Left cardiac atrium (tissue), 4 donors: ENCODE results near the gene SFXN3. TPM values are rescaled to one million over a fixed set of nuclear protein-coding genes. Genes with fewer than 3 reads are reported as not detected.
A peak's percentile ranks its signal among the peaks of the same experiment; 100 is the strongest.

Source experiments
- ATAC-seq, 2 donors: fragments of 200-7000 bp; cut with Tn5 transposase; one replicate each; pipeline ENCODE4 v1.9.1; 2020; ENCODE audit warnings: mild to moderate bottlenecking in 2 of 2, moderate library complexity in 2 of 2
- DNase-seq: peaks from one replicate; pipeline ENCODE4 v3.0.0-alpha.2; 2020
- intact Hi-C, 2 donors: fragments of 100-400 bp; cut with DNase I; formaldehyde crosslinking; loops; one replicate each; pipeline versions ENCODE4 v1.14.1 to v1.15.1; 2022 to 2023
- total RNA-seq, 2 donors: library from RNA; stranded (reverse); fragmentation: NEBNext Ultra II Directional; extraction: Animal tissue kit (Norgen Biotek cat#: 25700); gene quantifications; one replicate each; pipeline ENCODE4 v1.2.1, GENCODE V29; 2021
- donor health status: DM: no; HTN: yes; CAD: no.
- donor health status: DM: no; HTN: yes; CAD: no; lungs with severe emphysema.
- donor health status: DM: yes; HTN: yes; CAD: no.
- donor health status: Dilated cardiomyopathy.

The SFXN3 gene
- total RNA-seq, 2 donors from 2014 or later: 22.8 to 28.9 TPM

DNA sequence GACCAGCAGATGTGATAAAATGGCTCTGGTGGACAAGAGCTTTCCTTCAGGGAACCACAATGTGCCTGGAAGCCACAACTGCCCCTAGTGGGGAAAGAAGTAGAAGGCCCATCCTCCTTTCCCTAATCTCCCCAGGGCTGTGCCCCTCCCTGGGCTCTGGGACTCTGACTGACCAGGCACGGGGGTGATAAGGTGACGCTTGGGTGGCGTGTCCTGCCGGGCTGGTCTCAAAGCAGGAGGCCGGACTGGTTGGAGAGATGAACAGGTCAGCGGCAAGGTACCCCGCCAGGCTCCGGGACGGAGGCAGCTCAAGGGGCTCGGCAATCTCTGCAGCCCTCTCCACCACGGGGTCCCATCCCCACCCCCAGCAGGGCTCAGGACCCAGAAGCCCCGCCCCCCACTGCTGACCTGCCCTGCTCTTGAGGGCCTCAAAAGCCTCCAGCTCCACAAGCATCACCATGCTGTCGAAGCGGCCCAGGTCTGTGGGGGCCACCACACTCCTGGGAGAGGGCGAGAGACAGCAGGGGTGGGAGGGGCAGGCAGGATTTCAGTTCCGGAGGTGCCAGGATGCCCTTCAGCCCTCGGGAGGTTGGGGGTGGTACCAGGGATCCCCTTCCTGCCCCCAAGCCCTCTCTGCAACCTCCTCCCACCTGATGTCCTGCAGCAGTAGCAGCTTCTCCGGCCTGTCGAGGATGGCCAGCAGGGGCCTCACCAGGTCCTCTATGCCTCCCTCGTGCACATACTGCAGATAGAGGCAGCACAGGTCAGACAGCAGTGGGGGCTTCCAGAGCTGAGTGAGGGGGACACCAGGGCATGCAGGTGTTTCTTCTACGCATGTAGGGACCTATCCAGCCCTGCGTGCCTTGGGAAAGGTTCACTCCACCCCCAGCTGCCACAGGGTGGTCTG lies 19.3 kb upstream of the SFXN3 start:
- ATAC-seq (no peak), DNase-seq (peak; percentile 29)
- intact Hi-C loops: loop anchor here in 1 of 2 donors (2.0 kb wide), 1 partner anchor 43 kb away; the partner anchor contains the start of gene SEMA4G

DNA sequence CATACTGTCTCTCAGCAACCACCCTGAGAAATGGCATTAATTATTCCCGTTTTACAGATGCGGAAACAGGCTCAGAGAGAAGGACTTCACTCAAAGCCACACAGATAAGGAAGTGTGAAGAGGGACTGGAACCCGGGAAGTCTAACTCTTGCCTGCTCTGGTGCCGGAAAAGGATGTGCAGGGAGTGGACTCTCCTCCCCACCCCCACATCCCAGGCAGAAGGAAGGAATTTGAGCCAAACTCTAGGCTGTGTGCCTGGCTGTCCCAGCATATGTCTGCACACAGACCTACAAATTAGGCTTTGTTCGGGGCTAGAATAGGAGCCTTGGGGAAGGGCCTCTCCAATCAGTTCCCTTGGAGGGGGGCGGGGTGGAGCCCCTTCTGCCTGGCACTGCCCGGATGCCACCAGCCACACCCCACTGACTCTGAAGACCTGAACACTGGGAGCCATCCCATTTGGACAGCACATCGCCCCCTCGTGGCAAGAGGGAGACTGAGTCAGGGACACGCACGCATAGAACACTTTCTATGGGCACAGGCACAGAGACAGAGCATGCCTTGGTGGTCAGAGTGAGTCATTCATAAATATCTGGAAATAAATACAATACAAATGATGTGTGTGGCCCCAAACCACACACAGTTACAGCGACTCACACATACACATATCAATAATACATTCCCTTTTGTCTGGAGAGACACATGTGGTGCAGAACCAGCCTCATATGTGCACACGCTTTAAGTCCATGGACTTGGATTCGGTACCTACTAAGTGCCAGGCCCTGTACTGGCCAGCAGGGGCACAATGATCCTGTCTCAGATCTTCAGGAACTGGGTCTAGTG lies 18.3 kb upstream of the SFXN3 start:
- DNase-seq (peak; percentile 91), ATAC-seq (peak; percentile 87 to 88)
- intact Hi-C loops: loop anchor here in 1 of 2 donors (1.0 to 2.0 kb wide), 2 partner anchors 15 to 44 kb away; partner anchors contain the start of gene SEMA4G

DNA sequence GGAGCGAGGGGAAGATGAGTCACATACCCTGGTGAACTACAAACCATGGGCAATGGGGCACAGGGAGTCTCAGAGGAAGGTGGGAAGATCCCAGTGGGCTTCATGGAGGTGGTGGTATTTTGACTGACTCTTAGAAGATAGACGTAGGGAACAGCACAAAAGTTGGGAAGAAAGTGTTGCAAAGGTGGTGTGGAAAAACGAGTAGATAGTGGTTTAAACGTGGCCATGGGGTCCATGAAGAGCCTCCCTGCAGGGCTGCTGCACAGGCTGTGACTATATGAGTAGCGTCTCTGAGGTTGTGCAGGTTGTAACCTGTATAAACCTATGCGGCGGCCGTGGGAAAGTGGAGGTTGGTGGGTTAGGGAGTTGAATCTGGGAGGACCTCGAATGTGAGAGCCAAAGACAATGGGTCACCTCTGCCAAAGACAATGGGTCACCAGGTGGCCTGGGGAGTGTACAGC lies 17.6 kb upstream of the SFXN3 start:
- intact Hi-C loops: loop anchor here in 1 of 2 donors (1.0 to 2.0 kb wide), 2 partner anchors 16 to 45 kb away; partner anchors contain the start of gene SEMA4G
- ATAC-seq: no peak
- DNase-seq: no peak

DNA sequence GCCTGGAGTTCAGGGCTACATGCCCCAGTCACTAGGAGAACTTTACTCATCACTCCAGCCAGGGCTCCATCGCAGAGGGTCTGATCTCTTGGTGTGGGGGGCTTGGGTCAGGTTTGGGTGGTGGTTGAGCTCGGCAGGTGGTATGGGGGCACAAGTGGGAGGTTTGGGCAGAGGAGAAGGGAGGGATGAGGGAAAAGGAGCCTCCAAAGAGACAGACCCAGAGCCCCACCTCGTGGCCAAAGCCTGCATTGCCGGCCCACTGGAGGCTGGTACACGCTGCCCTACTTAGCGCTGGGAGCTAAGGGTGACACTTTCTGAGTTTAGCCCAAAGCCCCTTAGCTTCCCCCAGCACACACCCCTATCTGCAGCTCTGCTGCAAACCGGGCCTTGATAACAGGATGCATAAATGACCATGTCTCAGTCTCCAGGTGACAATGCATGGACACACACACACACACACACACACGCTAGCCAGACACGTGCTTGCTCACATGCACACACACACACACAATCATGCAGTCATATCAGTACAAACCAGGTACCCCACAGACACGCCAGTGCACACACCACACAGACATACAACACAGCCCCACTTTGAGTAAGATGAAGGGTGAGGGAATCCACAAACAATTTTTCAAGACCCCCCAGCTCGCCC lies 16.7 kb upstream of the SFXN3 start:
- intact Hi-C loops: loop anchor here in 1 of 2 donors (1.0 kb wide), 1 partner anchor 20 kb away; no protein-coding TSS in a partner anchor
- ATAC-seq: peak; percentile 67 to 76

DNA sequence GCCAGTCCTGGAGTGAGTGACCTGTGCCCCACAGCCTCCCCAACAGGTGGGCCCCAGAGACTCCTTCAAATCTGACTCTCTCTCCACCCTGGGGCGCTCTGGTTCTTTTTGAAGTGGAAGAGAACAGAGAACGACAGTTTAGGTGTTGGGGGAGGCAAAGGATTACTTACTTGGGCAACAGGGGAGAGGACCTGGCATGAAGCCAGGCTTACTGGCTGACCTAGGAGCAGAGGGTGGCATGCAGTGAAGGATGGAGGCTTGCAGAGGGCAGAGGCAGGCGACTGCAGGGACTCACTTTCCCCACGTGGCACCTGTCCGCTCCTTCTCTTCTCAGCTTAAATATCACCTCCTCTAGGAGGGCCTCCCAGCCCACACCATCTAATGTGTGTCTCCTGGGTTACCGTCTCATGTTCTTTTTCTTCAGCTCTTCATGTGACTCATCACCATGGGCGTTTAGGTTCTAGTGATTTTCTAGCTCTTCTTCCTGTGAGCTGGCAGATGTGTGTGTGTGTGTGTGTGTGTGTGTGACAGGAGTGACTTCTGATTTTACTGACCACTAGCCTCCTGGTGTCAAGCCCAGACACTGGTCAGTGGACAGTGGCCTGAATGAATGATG lies 16.0 kb upstream of the SFXN3 start:
- DNase-seq (no peak), ATAC-seq (no peak)
- intact Hi-C loops: loop anchor here in 1 of 2 donors (1.0 kb wide), 1 partner anchor 21 kb away; no protein-coding TSS in a partner anchor

More for the DNA sequence above, 16.7 kb upstream of the SFXN3 start:
- peak; percentile 86 for DNase-seq

DNA sequence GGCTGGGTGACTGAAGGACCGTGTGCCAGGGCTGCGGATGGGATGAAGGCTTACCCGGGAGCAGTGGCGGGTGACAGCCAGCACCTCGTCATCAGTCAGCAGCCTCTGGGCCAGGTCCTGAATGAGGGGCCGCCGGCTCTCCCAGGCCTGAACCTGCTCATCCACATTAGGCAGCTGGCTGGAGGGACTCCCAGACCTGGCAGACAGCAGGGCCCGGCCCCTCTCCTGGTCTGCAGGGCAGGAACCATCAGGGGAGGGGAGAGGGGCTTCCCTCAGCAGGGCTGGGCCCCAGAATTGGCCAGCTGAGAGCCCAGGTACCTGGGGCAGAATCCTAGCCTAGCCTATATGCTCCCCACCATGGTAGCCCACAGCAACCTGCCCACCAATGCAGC lies 15.5 kb upstream of the SFXN3 start:
- no peak for DNase-seq
- intact Hi-C loops: no loop called here

GRCh38 chr10:101016814-101017213 lies 14.2 kb upstream of the SFXN3 start:
- no peak for DNase-seq
- intact Hi-C loops: no loop called here
- ATAC-seq: no peak

More for the DNA sequence above, 15.5 kb upstream of the SFXN3 start:
- ATAC-seq: no peak

DNA sequence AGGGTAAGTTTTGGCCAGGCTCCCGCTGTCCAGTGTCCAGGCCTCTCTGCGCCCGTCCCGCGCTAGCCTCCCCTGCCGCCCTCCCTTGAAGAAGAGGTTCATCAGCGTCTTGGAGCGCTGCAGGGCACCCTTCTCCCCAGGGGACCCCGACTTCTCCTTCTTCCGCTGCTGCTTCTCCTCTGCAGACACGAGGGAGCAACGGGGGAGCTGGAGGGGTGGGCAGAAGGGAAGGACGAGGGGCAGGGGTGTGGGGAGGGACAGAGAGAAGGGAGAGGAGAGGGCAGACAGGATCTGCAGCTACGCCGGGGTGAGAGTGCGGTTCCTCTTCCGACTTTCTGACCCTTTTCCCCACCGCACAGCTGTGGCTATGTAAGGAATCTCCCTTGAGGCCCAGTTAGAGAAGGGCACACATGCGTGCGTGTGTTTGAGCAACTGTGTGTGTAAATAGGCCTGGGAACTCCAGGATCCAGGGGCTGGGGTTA lies 12.9 kb upstream of the SFXN3 start:
- peak in 1 of 2 donors; percentile 6 for ATAC-seq
- intact Hi-C loops: no loop called here

DNA sequence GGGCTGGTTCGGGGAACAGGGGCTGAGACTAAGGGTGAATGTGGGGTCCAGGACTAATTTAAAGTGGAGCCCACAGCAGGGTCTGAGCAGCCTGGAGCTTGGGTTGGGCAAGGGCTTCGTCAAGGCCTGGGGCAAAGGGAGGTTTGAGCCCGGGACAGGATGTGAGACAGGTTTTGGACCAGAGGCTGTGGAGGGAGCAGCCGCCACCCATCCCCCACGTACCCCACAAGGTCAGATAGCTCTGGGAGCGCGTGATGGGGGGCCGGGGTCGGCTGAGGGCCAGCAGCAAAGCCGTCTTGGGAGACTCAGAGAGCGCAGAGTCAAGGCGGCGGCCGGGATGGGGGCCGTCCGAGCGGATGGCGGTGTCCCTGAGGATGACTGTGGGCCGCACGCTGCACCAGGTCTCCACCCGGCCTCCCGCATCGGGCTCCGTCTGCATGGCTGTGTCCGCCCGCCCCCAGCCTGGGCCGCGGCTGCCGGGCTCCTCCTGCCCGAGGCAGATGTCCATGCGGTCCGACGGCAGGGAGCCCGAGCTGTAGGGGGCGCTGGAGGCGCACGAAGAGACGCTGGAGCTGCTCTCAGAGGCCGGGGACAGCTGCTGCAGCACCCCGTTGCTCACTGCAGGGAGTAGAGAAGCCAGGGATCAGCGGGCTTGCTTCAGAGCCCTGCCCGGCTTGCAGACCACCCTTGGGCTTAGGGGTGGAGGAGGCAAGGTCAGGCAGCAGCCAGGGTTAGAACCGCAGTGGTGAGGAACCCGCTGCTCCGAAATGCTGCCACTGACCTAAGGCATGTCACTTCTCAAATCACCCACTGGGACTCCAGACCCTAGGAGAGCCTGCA lies 12.2 kb upstream of the SFXN3 start:
- DNase-seq (peak; percentile 88), ATAC-seq (peak; percentile 70 to 84)
- intact Hi-C loops: no loop called here

More for the DNA sequence above, 12.9 kb upstream of the SFXN3 start:
- DNase-seq: no peak

GRCh38 chr10:101019440-101019703 lies 11.7 kb upstream of the SFXN3 start:
- no peak for ATAC-seq

DNA sequence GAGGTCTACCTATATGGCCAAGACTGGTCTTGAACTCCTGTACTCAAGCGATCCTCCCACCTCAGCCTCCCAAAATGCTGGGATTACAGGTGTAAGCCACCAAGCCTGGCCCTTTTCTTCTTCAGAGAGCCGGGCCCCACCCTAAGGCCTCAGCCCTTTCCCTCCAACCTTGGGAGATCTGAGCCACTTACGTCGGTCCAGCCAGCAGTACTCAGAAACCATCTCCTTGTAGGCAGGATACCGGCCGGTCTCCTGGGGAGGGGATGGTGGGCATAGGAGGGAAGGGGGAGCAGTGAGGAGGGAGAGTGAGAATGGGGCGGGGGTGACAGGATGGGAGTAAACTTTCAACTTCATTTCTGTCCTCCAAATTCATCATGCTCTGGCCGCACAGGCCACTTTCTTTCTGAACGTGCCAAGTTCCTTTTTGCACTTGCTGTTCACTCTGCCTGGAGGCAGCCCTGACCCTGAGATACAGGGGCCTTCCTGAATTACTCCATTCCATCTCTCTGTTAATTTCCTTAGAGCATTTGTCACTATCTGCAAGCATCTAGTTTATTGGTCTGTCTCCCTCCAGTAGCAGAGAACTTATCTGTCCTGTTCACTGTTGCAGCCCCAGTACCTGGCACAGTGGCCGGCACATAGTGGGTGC lies 10.5 kb upstream of the SFXN3 start:
- intact Hi-C loops: no loop called here
- DNase-seq (no peak), ATAC-seq (no peak)

More at GRCh38 chr10:101019440-101019703, 11.7 kb upstream of the SFXN3 start:
- no peak for DNase-seq
- intact Hi-C loops: no loop called here

DNA sequence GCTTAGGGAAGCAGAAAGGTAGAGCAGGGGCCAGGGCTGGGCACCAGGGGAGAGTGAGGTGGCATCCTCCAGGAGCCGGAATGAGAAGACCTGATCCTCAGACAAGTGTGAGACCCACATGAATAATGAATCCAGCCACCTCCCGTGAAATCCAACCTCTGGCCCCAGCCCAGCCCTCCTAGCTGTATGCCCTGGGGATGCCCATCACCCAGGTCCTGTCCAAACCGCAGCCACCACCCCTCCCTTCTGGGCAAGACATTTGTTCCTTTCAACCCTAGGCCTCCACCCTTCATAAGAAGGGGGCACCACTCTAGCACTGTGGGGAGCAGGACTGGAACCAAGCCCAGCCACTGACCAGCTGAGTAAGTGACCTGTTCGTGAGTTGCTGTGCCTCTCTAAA lies 9.8 kb upstream of the SFXN3 start:
- intact Hi-C loops: no loop called here
- ATAC-seq: no peak

GRCh38 chr10:101021692-101022251 lies 9.3 kb upstream of the SFXN3 start:
- ATAC-seq (no peak), DNase-seq (no peak)
- intact Hi-C loops: no loop called here

More for the DNA sequence above, 9.8 kb upstream of the SFXN3 start:
- no peak for DNase-seq

DNA sequence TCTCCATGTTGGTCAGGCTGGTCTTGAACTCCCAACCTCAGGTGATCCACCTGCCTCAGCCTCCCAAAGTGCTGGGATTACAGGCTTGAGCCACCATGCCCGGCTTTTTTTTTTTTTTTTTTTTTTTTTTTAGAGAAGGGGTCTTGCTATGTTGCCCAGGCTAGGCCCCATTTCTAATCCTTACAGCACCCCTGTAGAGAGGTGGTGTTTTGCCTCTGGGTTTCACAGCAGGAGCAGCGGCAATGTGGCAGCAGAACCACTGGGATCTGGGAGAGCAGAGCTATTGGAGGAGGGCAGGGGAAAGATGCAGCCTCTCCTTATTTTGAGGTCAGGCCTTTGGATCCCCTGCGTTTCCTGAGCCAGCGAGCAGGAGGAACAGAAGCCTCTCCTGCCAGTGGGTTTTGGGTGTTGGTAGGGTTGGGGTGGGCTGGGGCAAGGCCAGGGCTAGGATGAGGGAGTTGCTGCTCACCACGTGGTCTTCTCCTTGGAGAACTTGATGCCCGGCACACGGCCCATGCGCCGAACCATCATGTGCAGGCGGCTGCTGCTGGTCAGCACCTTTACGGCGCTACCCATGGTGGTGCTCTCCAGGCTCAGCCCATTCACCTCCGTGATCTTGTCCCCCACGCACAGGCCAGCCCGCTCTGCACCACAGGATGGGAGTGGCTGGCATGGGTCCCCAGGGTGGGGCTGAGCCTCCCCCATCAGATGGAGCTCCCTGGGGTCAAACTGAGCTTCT lies 7.9 kb upstream of the SFXN3 start:
- no peak for DNase-seq
- intact Hi-C loops: no loop called here
- no peak for ATAC-seq

GRCh38 chr10:101027106-101027720 lies 3.8 kb upstream of the SFXN3 start:
- DNase-seq: no peak
- no peak for ATAC-seq

More at GRCh38 chr10:101027106-101027720, 3.8 kb upstream of the SFXN3 start:
- intact Hi-C loops: no loop called here
